Neural cell (in vitro differentiated cells): Measurements from ENCODE around the gene TOMM20.

Experiments used
- SMC3 ChIP-seq: fragments of 450-650 bp; conservative IDR thresholded peaks from 2 replicates; pipeline ENCODE4 v1.6.1; 2014; ENCODE audit warnings: antibody characterized with exemption, mild to moderate bottlenecking, moderate library complexity; ENCODE audit not compliant: poor library complexity
- TF ChIP-seq, protein P1 (sequence below): fragments of 450-650 bp; IDR thresholded peaks from 2 replicates; pipeline ENCODE4 v1.5.1; 2014; ENCODE audit warnings: antibody characterized with exemption, mild to moderate bottlenecking, moderate library complexity; ENCODE audit not compliant: poor library complexity, severe bottlenecking

DNA sequence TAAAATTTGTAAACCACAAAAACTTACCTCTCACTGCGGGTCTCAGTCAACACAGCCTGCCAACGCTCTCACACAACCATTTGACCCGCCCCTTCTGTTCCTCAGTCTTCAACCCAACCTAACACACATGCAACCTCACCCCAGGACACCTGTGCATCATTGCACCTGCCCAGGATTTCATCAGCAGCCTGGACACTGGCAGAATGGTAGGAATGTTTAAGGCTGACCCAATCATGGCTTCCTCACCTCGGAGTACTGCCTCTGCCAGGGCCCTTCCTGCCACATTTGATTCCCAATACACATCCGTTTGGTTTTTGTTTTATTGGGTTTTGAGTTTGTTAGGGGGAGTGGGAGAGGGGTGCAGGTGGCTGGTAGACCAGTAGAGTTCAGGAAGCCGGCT is 40.7 kb downstream of the TOMM20 start:
- TF ChIP-seq SMC3, result no peak
- TF ChIP-seq, protein P1, sequence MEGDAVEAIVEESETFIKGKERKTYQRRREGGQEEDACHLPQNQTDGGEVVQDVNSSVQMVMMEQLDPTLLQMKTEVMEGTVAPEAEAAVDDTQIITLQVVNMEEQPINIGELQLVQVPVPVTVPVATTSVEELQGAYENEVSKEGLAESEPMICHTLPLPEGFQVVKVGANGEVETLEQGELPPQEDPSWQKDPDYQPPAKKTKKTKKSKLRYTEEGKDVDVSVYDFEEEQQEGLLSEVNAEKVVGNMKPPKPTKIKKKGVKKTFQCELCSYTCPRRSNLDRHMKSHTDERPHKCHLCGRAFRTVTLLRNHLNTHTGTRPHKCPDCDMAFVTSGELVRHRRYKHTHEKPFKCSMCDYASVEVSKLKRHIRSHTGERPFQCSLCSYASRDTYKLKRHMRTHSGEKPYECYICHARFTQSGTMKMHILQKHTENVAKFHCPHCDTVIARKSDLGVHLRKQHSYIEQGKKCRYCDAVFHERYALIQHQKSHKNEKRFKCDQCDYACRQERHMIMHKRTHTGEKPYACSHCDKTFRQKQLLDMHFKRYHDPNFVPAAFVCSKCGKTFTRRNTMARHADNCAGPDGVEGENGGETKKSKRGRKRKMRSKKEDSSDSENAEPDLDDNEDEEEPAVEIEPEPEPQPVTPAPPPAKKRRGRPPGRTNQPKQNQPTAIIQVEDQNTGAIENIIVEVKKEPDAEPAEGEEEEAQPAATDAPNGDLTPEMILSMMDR, result no peak
